NCI-H748 (cell line): ENCODE results near the gene BTBD18.
A peak's percentile ranks its signal among the peaks of the same experiment; 100 is the strongest.

Experiments
- DNase-seq: peaks from one replicate; lab custom pipeline; 2025; ENCODE audit not compliant: unreplicated experiment; lab: John Stamatoyannopoulos, UW

Gene BTBD18

GRCh38 chr11:57751676-57752253, at the start of gene BTBD18:
TSS of gene BTBD18 (minus strand) at chr11:57751819. CDS start at chr11:57751188, 631 bp downstream.
- DNase-seq = peak; percentile 59

- no peak for DNase-seq
Measured at GRCh38 chr11:57801183-57801485, 49.5 kb upstream of the BTBD18 start.

GRCh38 chr11:57800444-57801182, 49.0 kb upstream of the BTBD18 start:
- DNase-seq = peak; percentile 98

GRCh38 chr11:57798905-57799559, 47.4 kb upstream of the BTBD18 start:
- no peak for DNase-seq

- no peak for DNase-seq
Measured at GRCh38 chr11:57793351-57794115, 41.9 kb upstream of the BTBD18 start.

- no peak for DNase-seq
Measured at GRCh38 chr11:57792870-57793269, 41.3 kb upstream of the BTBD18 start.

- no peak for DNase-seq
Measured at GRCh38 chr11:57792060-57792541, 40.5 kb upstream of the BTBD18 start.

- no peak for DNase-seq
Measured at GRCh38 chr11:57791321-57792059, 39.9 kb upstream of the BTBD18 start.

- DNase-seq = no peak
Measured at GRCh38 chr11:57788703-57789088, 37.1 kb upstream of the BTBD18 start.

GRCh38 chr11:57787920-57788702, 36.5 kb upstream of the BTBD18 start:
- DNase-seq = no peak

GRCh38 chr11:57787006-57787604, 35.5 kb upstream of the BTBD18 start:
- no peak for DNase-seq

GRCh38 chr11:57786436-57786835, 34.8 kb upstream of the BTBD18 start:
- DNase-seq = no peak

GRCh38 chr11:57785072-57785471, 33.5 kb upstream of the BTBD18 start:
- DNase-seq = no peak

- DNase-seq = no peak
Measured at GRCh38 chr11:57781529-57781943, 29.9 kb upstream of the BTBD18 start.

GRCh38 chr11:57779276-57779675, 27.7 kb upstream of the BTBD18 start:
- no peak for DNase-seq

GRCh38 chr11:57778318-57779037, 26.9 kb upstream of the BTBD18 start:
- DNase-seq = peak; percentile 49

- DNase-seq = no peak
Measured at GRCh38 chr11:57777969-57778317, 26.3 kb upstream of the BTBD18 start.

GRCh38 chr11:57776577-57777210, 25.1 kb upstream of the BTBD18 start:
- no peak for DNase-seq
